HFF-Myc (cell line): ENCODE measurements around the gene CDYL2.

ENCODE experiments used
- DNase-seq: peaks from one replicate; pipeline ENCODE4 v3.0.0-alpha.2; 2011; ENCODE audit warnings: low read depth; ENCODE audit errors: extremely low read depth
- H3K4me3 ChIP-seq: replicated peaks from 2 replicates; pipeline ENCODE4 v1.5.1; 2011; ENCODE audit warnings: low read depth, mild to moderate bottlenecking, control low read depth, low read length
- CTCF ChIP-seq: IDR thresholded peaks from 2 replicates; pipeline ENCODE4 v1.5.1; 2012; ENCODE audit warnings: mild to moderate bottlenecking, low read depth, low read length, control low read depth; ENCODE audit errors: missing control alignments

Gene CDYL2

GRCh38 chr16:80612461-80613017 lies 191.9 kb downstream of the CDYL2 start:
- DNase-seq = no peak
- no peak overlapping the region for H3K4me3 ChIP-seq
- TF ChIP-seq CTCF = no peak

DNA sequence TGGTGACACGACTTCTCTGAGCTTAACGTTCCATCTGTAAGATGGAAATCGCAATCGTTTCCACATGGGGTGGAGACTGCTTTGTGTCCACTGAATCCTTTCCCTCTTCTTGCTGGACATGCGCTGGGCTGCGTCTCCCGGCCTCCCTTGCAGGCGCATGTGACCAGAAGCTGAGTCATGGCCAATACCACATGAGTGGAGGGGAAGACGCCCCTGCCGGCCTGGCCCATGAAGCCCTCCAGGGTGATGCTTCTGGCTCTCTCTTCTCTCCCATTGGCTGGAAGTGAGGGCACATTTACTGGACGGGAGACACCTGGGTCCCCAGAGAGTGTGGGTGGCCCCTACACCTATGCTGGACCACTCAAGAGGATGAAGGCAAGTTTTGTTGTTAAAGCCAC lies 192.5 kb downstream of the CDYL2 start:
- no peak overlapping the region for H3K4me3 ChIP-seq
- TF ChIP-seq CTCF = no peak
- no peak for DNase-seq

DNA sequence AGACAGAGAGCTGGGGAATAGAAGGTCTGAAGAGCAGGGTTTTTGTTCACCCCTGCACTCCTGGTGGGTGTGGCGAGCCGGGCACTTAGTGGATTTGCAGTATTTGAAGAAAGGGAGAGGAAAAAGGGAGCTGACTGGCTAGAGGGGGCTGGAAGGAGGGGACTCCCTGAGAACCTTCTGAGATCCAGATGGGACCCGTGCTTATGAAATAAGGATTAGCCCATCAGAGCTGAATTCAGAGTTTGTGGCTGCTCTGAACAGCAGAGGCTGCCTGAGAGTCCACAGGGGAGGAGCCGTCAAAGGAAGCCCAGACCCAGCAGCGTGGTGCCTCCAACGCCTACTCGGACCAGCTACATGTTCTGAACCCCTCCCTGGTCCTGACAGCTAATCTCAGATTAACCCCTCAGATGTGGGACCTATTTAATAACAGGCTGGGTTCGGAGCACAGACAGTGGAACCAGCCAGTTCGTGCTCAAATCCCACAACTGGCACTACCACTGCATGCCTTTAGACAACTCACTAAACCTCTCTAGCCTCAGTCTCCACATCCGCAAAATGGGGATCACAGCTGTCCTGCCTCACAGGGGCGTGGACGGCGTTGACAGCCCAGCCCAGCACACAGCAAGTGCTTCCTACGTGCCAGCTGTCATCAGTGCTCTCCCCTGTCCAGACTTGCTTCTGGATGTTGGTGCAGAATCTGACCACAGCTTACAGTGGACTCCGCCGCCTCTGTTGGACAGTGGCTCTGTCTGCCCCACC lies 193.0 kb downstream of the CDYL2 start:
- DNase-seq = no peak
- H3K4me3 ChIP-seq = no peak overlapping the region
- TF ChIP-seq CTCF = no peak

DNA sequence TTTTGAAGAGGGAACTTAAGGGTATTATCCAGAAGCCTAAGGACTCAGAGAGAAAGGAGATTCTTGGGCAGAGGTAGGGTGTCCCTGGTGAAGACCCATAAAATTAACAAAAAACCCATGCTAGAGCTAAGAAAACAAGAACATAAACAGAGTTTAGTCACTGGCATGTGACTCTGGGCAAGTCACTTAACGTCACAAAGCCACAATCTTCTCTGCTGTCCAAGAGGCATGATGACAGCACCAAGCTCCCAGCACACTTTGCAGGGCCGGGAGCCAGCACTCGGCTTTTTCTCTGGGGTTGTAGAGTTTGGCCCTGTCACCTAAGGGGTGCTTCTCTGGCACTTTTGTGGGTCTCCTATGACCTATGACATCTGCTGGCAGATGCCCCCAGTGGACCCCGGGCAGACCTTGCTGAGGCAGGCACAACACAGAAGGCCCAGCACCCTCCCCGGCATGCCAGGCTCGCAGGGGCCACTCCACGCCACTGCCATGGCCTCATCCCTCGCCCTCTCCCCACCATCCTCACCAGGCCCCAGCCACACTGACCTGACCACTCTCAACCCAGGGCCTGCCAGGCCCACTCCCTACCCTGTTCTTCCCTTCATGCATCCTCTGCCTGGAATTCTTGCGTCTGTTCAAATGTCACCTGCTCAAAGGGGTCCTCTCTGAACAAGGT lies 193.8 kb downstream of the CDYL2 start:
- no peak for DNase-seq
- TF ChIP-seq CTCF = no peak
- H3K4me3 ChIP-seq = no peak overlapping the region

DNA sequence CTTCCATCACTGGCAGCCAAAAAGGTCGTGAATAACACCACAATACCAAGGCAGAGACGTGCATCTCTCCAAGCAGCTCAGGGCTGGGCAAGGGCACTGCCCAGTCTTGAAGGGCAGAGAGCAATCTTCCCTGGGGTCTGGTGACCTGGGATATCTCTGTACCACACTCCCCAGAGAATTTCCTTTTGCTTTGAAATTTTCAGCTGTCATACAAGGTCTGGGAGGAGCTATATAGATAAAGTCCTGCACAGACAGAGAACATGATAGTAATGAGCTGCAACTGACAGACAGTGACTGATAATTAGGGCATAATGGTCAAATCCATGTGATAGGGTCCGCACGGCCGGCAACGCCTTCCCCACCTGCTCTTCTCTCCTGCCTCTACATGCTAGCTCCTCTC lies 195.5 kb downstream of the CDYL2 start:
- DNase-seq = no peak
- TF ChIP-seq CTCF = no peak
- H3K4me3 ChIP-seq = no peak overlapping the region

- TF ChIP-seq CTCF = no peak
- H3K4me3 ChIP-seq = no peak overlapping the region
- no peak for DNase-seq
These were observed 197.2 kb downstream of the CDYL2 start for GRCh38 chr16:80607204-80607603.
